Activated CD8-positive, alpha-beta T cell treated with anti-CD3 and anti-CD28 coated beads for 36 hours (primary cell): ENCODE data around the gene ADCY9. TPM values are rescaled to one million over a fixed set of nuclear protein-coding genes. Genes with fewer than 3 reads are reported as not detected.

Experiments
- ATAC-seq: fragments of 200-7000 bp; cut with Tn5 transposase; one replicate; pipeline ENCODE4 v1.10.0; 2021; ENCODE audit warnings: mild to moderate bottlenecking, moderate library complexity
- CTCF ChIA-PET: fragments of 350-600 bp; sonication (Branson Sonifier 250); formaldehyde crosslinking; loops from one replicate; lab custom pipeline; 2021; ENCODE audit warnings: antibody characterized with exemption; lab: Charles Lee
- POLR2A ChIA-PET: fragments of 350-600 bp; sonication (Branson Sonifier 250); formaldehyde crosslinking; loops from one replicate; lab custom pipeline; 2021; ENCODE audit warnings: antibody characterized with exemption; lab: Charles Lee
- DNase-seq: peaks from one replicate; pipeline ENCODE4 v3.0.0-alpha.2; 2020
- H3K27ac Mint-ChIP-seq: one replicate; pipeline ENCODE4 v1.8.0; 2021; ENCODE audit warnings: mild to moderate bottlenecking, mixed read lengths
- H3K27me3 Mint-ChIP-seq: one replicate; pipeline ENCODE4 v1.8.0; 2021; ENCODE audit warnings: mixed read lengths
- H3K36me3 Mint-ChIP-seq: one replicate; pipeline ENCODE4 v1.8.0; 2021; ENCODE audit warnings: low read depth, mixed read lengths
- H3K4me1 Mint-ChIP-seq: one replicate; pipeline ENCODE4 v1.8.0; 2021; ENCODE audit warnings: low read depth, mixed read lengths
- H3K4me3 Mint-ChIP-seq: one replicate; pipeline ENCODE4 v1.8.0; 2021; ENCODE audit warnings: mild to moderate bottlenecking, moderate library complexity, mixed read lengths
- H3K9me3 Mint-ChIP-seq: one replicate; pipeline ENCODE4 v1.8.0; 2021; ENCODE audit warnings: mixed read lengths
- intact Hi-C: fragments of 100-400 bp; cut with micrococcal nuclease; formaldehyde crosslinking; loops from one replicate; pipeline ENCODE4 v1.10.0; 2022
- total RNA-seq, 2 experiments: library from RNA; stranded (reverse); gene quantifications; one replicate each; pipeline ENCODE4 v1.2.3, GENCODE V29; 2021
- TF ChIP-seq, protein P1 (sequence below): fragments of 200-600 bp; IDR thresholded peaks from one replicate; pipeline ENCODE4 v1.8.0; 2022; ENCODE audit warnings: antibody characterized with exemption, mild to moderate bottlenecking

ADCY9 gene
- total RNA-seq, 2 experiments from 2014 or later, result 4.1 to 4.8 TPM

DNA sequence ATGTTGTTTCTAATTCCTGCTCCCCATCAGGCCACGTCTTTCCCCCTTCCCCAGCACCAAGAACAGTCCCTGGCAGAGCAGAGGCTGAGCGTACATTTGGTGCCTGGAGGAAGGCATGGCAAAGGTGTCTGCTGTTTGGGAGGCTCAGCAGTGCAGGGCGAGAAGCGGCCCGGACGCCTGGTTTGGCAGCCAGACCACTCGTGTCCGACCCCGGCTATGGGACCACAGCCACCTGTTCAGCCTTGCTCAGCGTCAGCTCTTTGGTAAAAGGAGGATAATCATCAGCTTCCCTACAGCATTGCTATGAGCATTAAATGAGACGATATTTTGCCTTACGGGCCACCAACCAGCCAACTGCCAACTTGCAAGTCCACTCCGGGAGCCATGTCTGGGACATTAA lies 129.0 kb downstream of the ADCY9 start:
- POLR2A ChIA-PET, result no interaction called here
- ATAC-seq (no peak), DNase-seq (no peak)
- TF ChIP-seq, protein P1, sequence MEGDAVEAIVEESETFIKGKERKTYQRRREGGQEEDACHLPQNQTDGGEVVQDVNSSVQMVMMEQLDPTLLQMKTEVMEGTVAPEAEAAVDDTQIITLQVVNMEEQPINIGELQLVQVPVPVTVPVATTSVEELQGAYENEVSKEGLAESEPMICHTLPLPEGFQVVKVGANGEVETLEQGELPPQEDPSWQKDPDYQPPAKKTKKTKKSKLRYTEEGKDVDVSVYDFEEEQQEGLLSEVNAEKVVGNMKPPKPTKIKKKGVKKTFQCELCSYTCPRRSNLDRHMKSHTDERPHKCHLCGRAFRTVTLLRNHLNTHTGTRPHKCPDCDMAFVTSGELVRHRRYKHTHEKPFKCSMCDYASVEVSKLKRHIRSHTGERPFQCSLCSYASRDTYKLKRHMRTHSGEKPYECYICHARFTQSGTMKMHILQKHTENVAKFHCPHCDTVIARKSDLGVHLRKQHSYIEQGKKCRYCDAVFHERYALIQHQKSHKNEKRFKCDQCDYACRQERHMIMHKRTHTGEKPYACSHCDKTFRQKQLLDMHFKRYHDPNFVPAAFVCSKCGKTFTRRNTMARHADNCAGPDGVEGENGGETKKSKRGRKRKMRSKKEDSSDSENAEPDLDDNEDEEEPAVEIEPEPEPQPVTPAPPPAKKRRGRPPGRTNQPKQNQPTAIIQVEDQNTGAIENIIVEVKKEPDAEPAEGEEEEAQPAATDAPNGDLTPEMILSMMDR, result no peak
- CTCF ChIA-PET, result no interaction called here
- H3K9me3 Mint-ChIP-seq, result no peaks in the 10 kb centered on the region
- no peaks in the 10 kb centered on the region for H3K27me3 Mint-ChIP-seq
- no peak overlapping the region for H3K4me3 Mint-ChIP-seq
- H3K36me3 Mint-ChIP-seq, result no peaks in the 10 kb centered on the region
- peaks cover 3% of the 10 kb centered on the region for H3K4me1 Mint-ChIP-seq
- intact Hi-C loops, result no loop called here
- no peak overlapping the region for H3K27ac Mint-ChIP-seq

DNA sequence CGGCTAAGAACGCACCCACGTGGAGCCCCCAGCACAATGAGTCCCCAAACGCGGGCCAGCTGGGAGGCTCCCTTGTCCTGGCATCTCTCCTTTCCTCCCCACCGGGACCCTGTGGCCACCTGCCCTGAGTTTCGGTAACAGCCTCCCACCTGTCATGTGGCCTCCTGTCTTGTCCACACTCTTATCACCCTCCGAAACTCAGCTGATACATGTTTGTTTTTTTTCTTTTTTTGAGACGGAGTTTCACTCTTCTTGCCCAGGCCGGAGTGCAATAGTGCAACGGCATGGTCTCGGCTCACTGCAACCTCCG lies 130.1 kb downstream of the ADCY9 start:
- no peak overlapping the region for H3K27ac Mint-ChIP-seq
- H3K4me3 Mint-ChIP-seq, result no peak overlapping the region
- ChIA-PET POLR2A (no interaction called here), CTCF (no interaction called here)
- DNase-seq (no peak), ATAC-seq (no peak)
- no peaks in the 10 kb centered on the region for H3K9me3 Mint-ChIP-seq
- intact Hi-C loops, result no loop called here
- peaks cover 3% of the 10 kb centered on the region for H3K4me1 Mint-ChIP-seq
- H3K27me3 Mint-ChIP-seq, result no peaks in the 10 kb centered on the region
- H3K36me3 Mint-ChIP-seq, result no peaks in the 10 kb centered on the region
- TF ChIP-seq, protein P1, result no peak

- DNase-seq, result no peak
- POLR2A ChIA-PET, result interaction anchor here (1.6 kb wide), 1 partner anchor 235 kb away, joined by 3 read pairs; no protein-coding TSS in a partner anchor
- H3K27me3 Mint-ChIP-seq, result no peaks in the 10 kb centered on the region
- TF ChIP-seq, protein P1, result no peak
- intact Hi-C loops, result no loop called here
- no peaks in the 10 kb centered on the region for H3K36me3 Mint-ChIP-seq
- H3K27ac Mint-ChIP-seq, result no peak overlapping the region
- H3K4me3 Mint-ChIP-seq, result no peak overlapping the region
- H3K9me3 Mint-ChIP-seq, result no peaks in the 10 kb centered on the region
- H3K4me1 Mint-ChIP-seq, result peaks cover 3% of the 10 kb centered on the region
- ATAC-seq, result no peak
- CTCF ChIA-PET, result interaction anchor here (1.2 to 1.8 kb wide), 2 partner anchors 220 to 270 kb away, joined by 3 to 12 read pairs; no protein-coding TSS in a partner anchor
These were observed 131.9 kb downstream of the ADCY9 start for GRCh38 chr16:3984111-3985060.

- Mint-ChIP-seq H3K27ac (no peak overlapping the region), H3K4me3 (no peak overlapping the region), H3K27me3 (no peaks in the 10 kb centered on the region), H3K9me3 (no peaks in the 10 kb centered on the region), H3K36me3 (no peaks in the 10 kb centered on the region), H3K4me1 (peaks cover 3% of the 10 kb centered on the region)
- ChIA-PET CTCF (interaction anchor here (0.6 to 1.8 kb wide), 21 partner anchors 12 to 349 kb away, joined by 3 to 12 read pairs (median 4); partner anchors contain the start of gene TFAP4), POLR2A (interaction anchor here (1.2 to 1.6 kb wide), 2 partner anchors 13 to 236 kb away, joined by 3 read pairs; no protein-coding TSS in a partner anchor)
- peak; percentile 88 for ATAC-seq
- intact Hi-C loops, result no loop called here
- TF ChIP-seq, protein P1, result peak; percentile 56
- DNase-seq, result peak; percentile 64
These were observed 133.1 kb downstream of the ADCY9 start for GRCh38 chr16:3983081-3983520.

DNA sequence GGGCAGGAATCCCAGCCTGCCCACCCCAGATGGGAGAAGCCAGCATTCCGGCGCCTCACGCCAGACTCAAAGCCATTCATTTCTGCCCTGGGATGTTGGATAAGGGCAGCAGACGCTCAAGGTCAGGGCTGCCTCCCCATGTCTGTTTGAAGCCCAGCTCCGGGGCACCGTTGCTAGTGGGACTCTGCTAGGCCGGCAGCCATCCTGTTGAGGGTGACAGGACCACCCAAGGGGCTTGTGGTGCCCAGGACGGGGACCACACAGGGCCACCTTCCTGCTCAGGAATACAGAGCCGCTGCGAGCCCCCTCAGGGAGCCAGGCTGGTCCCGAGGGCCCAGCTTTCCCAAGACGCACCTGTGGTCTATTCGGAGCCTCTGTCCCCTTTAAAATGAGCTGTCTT lies 134.0 kb downstream of the ADCY9 start:
- DNase-seq (no peak), ATAC-seq (no peak)
- TF ChIP-seq, protein P1, result no peak
- Mint-ChIP-seq H3K27ac (no peak overlapping the region), H3K9me3 (no peaks in the 10 kb centered on the region), H3K4me1 (peaks cover 3% of the 10 kb centered on the region), H3K4me3 (no peak overlapping the region), H3K36me3 (no peaks in the 10 kb centered on the region), H3K27me3 (no peaks in the 10 kb centered on the region)
- intact Hi-C loops, result no loop called here
- ChIA-PET POLR2A (interaction anchor here (1.2 kb wide), 1 partner anchor 12 kb away, joined by 3 read pairs; no protein-coding TSS in a partner anchor), CTCF (interaction anchor here (1.1 to 1.8 kb wide), 11 partner anchors 13 to 272 kb away, joined by 3 to 12 read pairs (median 4); no protein-coding TSS in a partner anchor)
